K562 (cell line): Measurements from ENCODE around the gene WASF3.

Source experiments
- ATF2 ChIP-seq: sonication (generic); formaldehyde crosslinking; IDR thresholded peaks from 2 replicates; pipeline ENCODE4 v1.8.1; 2022; ENCODE audit warnings: missing genetic modification reagents
- CTCF ChIP-seq, 3 experiments: IDR thresholded peaks in 2 of 3; conservative IDR thresholded peaks in 1 of 3; 2 replicates each; pipeline ENCODE4 v1.5.1; 2011 to 2012; ENCODE audit warnings: low read length in 3 of 3, mild to moderate bottlenecking in 3 of 3, control low read depth in 2 of 3, improper control_type of control experiment in 1 of 3, inconsistent platforms in 1 of 3, low read depth in 1 of 3, mixed read lengths in 1 of 3, moderate library complexity in 1 of 3; ENCODE audit not compliant: insufficient read depth in 2 of 3
- ELF4 ChIP-seq: fragments of 450-650 bp; formaldehyde crosslinking; IDR thresholded peaks from 2 replicates; pipeline ENCODE4 v1.4.0; 2022; ENCODE audit warnings: missing genetic modification characterization
- EZH2 ChIP-seq: IDR thresholded peaks from 2 replicates; pipeline ENCODE4 v1.6.1; 2012; ENCODE audit warnings: low read depth, mild to moderate bottlenecking, inconsistent platforms, low read length, borderline replicate concordance
- HNRNPLL ChIP-seq: fragments of 200-400 bp; formaldehyde crosslinking; IDR thresholded peaks from 2 replicates; pipeline ENCODE4 v1.6.1; 2017; ENCODE audit warnings: low read length, low read depth, mild to moderate bottlenecking; ENCODE audit not compliant: poor library complexity, severe bottlenecking
- MLX ChIP-seq, 2 experiments: fragments of 450-650 bp in 1 of 2; sonication (generic) in 1 of 2; formaldehyde crosslinking; conservative IDR thresholded peaks; 2 replicates each; pipeline versions ENCODE4 v1.4.0 to v1.8.1; 2020 to 2022; ENCODE audit warnings: mild to moderate bottlenecking in 1 of 2, missing genetic modification reagents in 1 of 2
- NFIC ChIP-seq: fragments of 450-650 bp; IDR thresholded peaks from 2 replicates; pipeline ENCODE4 v1.6.1; 2017; ENCODE audit warnings: mild to moderate bottlenecking, inconsistent platforms
- NR2C1 ChIP-seq, 2 experiments: fragments of 450-650 bp; IDR thresholded peaks; 2 replicates each; pipeline ENCODE4 v1.6.1; 2017; ENCODE audit warnings: mild to moderate bottlenecking in 2 of 2, antibody characterized with exemption in 1 of 2, inconsistent platforms in 1 of 2, missing compliant biosample characterization in 1 of 2, missing genetic modification characterization in 1 of 2
- POLR2AphosphoS5 ChIP-seq: IDR thresholded peaks from 2 replicates; pipeline ENCODE4 v1.6.1; 2011; ENCODE audit warnings: mild to moderate bottlenecking, low read depth, low read length, moderate library complexity; ENCODE audit not compliant: control insufficient read depth, insufficient read depth
- RAD21 ChIP-seq, 2 experiments: fragments of 250-450 bp in 1 of 2; fragments of 450-650 bp in 1 of 2; sonication (Bioruptor Pico) in 1 of 2; formaldehyde crosslinking in 1 of 2; IDR thresholded peaks in 1 of 2; conservative IDR thresholded peaks in 1 of 2; 2 replicates each; pipeline versions ENCODE4 v1.4.0 to v1.8.0; 2020 to 2022; ENCODE audit warnings: mild to moderate bottlenecking in 2 of 2, moderate library complexity in 1 of 2
- ZNF644 ChIP-seq: fragments of 200-800 bp; sonication (Bioruptor generic); IDR thresholded peaks from 2 replicates; pipeline ENCODE4 v1.6.1; 2016; ENCODE audit warnings: low read depth, missing genetic modification characterization, missing compliant biosample characterization

GRCh38 chr13:26624572-26624971 is 67.1 kb downstream of the WASF3 start:
- TF ChIP-seq CTCF (IDR thresholded peaks at IDR 0.05 in 2 of 3, conservative IDR thresholded peaks at IDR 0.05 in 1 of 3; ENCODE audit: insufficient read depth in 2 of 3, low read depth in 1 of 3, low read length in 3 of 3) (no peak), POLR2AphosphoS5 (no peak), ATF2 (CRISPR knock-in tag) (no peak), RAD21 (CRISPR knock-in tag; conservative IDR thresholded peaks at IDR 0.05 in 1 of 2, IDR thresholded peaks at IDR 0.05 in 1 of 2) (no peak), HNRNPLL (no peak), ELF4 (CRISPR knock-in tag) (no peak), EZH2 (no peak), MLX (CRISPR knock-in tag; conservative IDR thresholded peaks at IDR 0.05) (no peak), ZNF644 (tag) (no peak), NFIC (no peak), NR2C1 (IDR thresholded peaks at IDR 0.05) (no peak), NR2C1 (tag; IDR thresholded peaks at IDR 0.05) (no peak)
